Myocyte (in vitro differentiated cells): ENCODE results near the gene CSNK1G1. TPM values are rescaled to one million over a fixed set of nuclear protein-coding genes. Genes with fewer than 3 reads are reported as not detected.

Experiments used
- DNase-seq: peaks from one replicate; pipeline ENCODE4 v3.0.0-alpha.2; 2012; ENCODE audit warnings: low read depth
- total RNA-seq: library from RNA; depleted of rRNA; stranded (reverse); fragments of >200 nt; gene quantifications from 2 replicates; pipeline ENCODE4 v1.2.3, GENCODE V29; 2014

CSNK1G1 gene
- total RNA-seq, 1 donor from 2014 or later: 19.3 TPM

- peak; percentile 38 for DNase-seq
Observed at GRCh38 chr15:64156652-64157331, 199.2 kb downstream of the CSNK1G1 start.

GRCh38 chr15:64155802-64156651 lies 199.9 kb downstream of the CSNK1G1 start:
- DNase-seq: no peak

- DNase-seq: peak; percentile 87
Observed at GRCh38 chr15:64153480-64154367, 202.2 kb downstream of the CSNK1G1 start.

- no peak for DNase-seq
Observed at GRCh38 chr15:64152507-64153387, 203.2 kb downstream of the CSNK1G1 start.

DNA sequence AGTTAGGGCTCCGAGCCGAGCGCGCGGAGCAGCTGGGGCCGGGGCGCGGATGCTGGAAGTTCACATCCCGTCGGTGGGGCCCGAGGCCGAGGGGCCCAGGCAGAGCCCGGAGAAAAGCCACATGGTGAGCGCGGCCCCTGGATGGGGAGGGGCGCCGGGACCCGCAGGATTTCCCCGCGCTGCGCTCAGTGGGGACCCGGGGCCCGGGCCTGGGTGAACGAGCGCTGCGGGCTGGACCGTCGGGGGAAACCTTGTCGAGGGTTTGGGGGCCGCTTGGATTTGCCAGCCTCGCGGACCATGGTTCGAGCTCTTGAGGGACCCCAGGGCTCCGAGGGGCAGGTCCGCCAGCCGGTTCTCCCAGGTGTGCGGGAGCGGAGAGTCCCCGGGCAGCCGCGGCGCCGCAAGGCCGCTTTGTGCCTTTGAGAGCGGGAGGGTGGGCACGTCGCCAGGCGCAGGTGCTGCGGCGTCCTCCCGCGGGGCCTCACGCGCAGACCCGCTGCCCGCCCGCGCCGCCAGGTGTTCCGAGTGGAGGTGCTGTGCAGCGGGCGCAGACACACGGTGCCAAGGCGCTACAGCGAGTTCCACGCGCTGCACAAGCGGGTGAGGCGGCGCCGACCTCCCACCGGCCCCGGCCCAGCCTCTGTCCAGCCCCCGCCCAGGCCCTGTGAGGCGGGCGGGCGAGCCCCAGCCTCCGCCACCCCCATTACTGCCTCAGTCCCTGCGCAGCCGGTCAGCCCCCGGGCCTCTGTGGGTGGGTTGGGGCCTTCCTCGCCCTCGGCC lies 204.1 kb downstream of the CSNK1G1 start, which contains the start of gene SNX22:
TSS of gene SNX22 (plus strand) at position 5 of the 780 bp plus-strand sequence. CDS start at position 50, 45 bp downstream.
- DNase-seq: no peak

DNA sequence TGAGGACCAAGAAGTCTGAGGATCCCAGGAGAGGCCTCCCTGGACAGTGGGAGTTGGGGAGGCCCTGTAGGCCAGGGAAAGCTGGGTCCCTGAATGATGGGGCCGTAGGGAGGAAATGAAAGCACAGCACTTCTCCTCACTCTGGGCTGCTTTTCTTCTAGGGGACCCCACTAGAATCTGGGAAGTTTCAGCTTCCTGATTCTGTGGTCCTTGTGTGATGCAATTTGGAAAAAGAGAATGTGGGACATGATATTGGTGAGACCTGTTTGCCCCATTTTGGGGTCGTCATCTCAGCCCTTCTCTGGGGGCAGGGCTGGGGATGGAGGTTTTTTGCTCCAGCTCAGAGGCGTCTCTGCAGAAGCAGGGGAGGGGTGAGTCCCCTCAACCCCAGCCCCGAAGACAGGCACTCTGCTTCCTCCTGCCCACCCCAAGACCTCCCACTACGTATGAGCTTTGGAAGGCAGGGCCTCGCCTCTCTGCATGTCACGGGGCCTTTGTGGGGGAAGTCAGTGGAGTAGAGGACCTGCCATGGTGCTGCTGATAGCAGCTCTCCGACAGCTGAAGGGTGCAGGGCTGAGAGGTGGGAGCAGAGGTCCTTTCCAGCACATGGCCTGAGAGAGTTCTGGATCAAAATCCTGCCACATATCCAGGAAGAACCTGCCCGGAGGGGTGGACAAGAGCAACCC lies 205.9 kb downstream of the CSNK1G1 start:
- no peak for DNase-seq

DNA sequence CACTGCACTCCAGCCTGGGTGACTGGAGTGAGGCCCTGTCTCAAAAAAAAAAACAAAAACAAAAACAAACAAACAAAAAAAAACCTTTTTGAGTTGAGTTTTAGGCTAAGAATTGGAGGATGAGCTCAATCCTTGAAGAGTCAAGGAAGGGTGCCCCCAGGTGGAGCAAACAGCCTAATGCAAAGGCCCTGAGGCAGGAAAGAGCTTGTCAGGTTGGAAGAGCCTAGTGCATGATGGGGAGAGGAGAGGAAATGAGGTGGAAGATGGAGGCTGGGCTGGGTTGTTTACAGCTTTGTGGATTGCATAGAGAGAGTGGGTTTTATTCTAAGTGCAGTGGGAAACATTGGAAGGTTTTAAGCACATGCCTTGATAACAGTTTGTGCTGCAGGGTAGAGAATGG lies 206.5 kb downstream of the CSNK1G1 start:
- DNase-seq: no peak

- DNase-seq: no peak
Observed at GRCh38 chr15:64148581-64148980, 207.4 kb downstream of the CSNK1G1 start.

DNA sequence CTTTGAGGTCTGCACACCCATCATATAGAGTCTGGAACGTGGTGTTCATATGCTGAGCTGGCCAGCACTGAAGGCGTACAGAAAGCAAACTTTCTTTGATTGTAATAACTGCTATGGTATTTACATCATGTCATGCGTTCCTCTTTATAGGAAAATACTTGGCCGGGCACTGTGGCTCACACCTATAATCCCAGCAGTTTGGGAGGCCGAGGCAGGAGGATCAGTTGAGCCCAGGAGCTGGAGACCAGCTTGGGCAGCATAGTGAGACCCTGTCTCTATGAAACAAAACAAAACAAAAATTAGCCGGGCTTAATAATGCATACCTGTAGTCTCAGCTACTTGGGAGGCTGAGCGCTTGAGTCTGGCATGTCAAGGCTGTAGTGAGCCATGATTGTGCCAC lies 207.8 kb downstream of the CSNK1G1 start:
- DNase-seq: no peak

GRCh38 chr15:64146885-64147681 lies 208.9 kb downstream of the CSNK1G1 start:
- no peak for DNase-seq

GRCh38 chr15:64146520-64146884 lies 209.5 kb downstream of the CSNK1G1 start:
- DNase-seq: no peak

DNA sequence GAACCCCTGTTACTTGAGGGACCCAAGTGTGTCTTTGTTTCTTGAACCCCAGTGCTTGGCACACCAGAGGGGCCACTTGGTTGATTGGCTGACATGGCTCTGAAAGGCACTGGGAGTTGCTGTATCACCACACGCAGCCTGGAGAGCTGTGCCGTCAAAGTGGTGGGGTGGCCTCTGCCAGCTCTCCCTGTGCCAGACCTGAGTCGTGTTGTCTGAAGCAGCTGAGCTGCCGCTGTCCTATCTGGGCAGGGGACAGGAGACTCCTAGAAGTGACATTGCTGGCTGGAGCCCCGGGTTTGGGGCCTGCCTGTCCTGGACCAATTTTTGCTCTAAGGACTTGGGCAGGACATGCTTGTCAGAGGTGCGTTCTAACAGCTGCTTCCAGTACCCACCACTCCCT lies 209.9 kb downstream of the CSNK1G1 start:
- no peak for DNase-seq

DNA sequence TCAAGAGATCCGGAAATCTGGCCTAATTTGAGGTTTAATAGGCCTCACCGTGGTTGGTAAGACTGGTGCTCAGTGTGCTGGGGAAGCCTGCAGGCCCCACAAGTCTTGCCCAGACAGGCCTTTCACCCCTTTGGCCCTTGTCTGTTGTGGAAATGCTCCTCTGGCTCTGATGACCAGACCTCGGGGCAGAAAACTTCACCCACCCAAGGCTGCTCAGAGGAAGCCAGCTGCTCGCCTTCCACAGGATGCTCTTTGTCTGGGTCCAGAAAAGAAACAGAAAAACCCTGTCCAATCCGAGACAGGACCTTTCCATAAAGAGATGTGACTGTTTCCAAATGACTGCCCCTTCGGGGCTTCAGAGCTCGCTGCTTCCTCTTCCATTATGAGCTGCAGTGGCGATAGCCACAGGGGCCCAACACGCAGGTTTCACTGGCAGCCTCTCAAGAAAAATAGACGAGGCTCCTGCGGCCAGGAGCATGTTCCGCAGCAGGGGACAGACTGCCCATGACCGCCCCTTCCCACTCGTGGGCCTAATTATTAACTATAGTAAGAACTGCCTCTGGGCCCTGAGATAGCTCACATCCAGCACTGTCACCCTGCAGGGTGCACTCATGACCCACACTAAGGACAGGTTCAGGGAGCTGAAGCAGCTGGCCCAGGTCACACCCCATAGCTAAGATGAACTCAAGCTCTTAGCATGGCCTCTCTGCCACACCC lies 211.2 kb downstream of the CSNK1G1 start:
- DNase-seq: peak; percentile 62

GRCh38 chr15:64144192-64144564 lies 211.8 kb downstream of the CSNK1G1 start:
- no peak for DNase-seq

DNA sequence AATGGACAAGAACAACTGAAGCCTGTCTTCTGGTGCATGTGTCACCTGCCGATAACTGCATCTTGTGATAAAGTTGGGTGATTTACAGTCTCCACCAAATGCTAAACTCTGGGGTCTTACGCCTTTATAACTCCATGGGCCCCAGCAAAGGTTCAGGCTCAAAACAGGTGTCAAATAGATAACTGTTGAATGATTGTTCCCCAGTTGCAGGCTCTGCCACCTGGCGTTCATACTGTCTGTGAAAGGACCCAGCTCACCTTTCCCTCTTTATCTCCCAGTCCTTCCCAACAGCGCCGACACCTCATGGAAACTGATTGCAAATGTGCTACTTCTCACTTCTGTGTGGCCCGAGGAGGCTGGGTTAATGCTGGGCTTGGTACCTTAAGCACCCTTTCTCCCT lies 212.7 kb downstream of the CSNK1G1 start:
- no peak for DNase-seq

- DNase-seq: no peak
Observed at GRCh38 chr15:64141798-64142512, 214.0 kb downstream of the CSNK1G1 start.

DNA sequence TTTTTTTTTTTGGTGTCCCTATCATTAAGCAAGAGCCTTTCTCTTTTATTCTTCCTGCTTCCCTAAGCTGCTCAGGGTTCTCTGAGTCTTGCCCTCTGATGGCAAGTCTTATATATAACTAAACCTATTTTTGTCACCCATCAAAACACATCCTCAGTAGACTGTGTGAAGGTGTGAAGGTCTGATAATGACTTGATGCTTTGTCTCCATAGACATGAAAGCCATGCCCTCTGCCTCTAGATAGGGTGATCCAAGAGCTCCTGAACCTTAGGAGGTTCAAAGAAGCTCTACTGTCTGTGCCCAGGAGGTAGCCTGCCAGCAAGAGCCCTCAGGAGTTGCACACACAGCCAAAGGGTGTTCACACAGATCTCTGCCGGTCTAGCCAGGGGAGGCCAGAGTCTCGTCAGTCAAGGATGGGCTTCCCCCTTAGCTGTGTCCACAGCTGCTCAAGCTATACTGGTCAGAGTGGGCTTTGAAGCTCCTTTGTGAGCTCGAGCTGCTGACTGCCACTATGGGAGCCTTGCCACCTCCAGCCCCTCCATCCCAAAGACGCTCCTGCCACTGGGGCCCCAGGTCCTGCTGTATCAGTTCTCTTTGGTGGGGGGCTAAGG lies 217.5 kb downstream of the CSNK1G1 start:
- DNase-seq: no peak
